HUES6 (cell line): ENCODE data around the gene BANF2.

Experiments used
- H3K27ac ChIP-seq: 2 replicates; pipeline ENCODE4 v1.7.0; 2013; ENCODE audit warnings: low read depth, mild to moderate bottlenecking, low read length, inconsistent platforms
- H3K27me3 ChIP-seq: 2 replicates; pipeline ENCODE4 v1.6.1; 2013; ENCODE audit warnings: low read length; ENCODE audit not compliant: control insufficient read depth, insufficient read depth
- H3K36me3 ChIP-seq: 2 replicates; pipeline ENCODE4 v1.6.1; 2013; ENCODE audit warnings: low read length; ENCODE audit not compliant: control insufficient read depth, insufficient read depth
- H3K4me1 ChIP-seq: 2 replicates; pipeline ENCODE4 v1.6.1; 2013; ENCODE audit warnings: low read length; ENCODE audit not compliant: control insufficient read depth, insufficient read depth
- H3K4me3 ChIP-seq: 2 replicates; pipeline ENCODE4 v1.5.1; 2013; ENCODE audit warnings: low read depth, low read length
- H3K9ac ChIP-seq: one replicate; pipeline ENCODE4 v1.6.1; 2013; ENCODE audit warnings: mild to moderate bottlenecking, low read length
- H3K9me3 ChIP-seq: 2 replicates; pipeline ENCODE4 v1.6.1; 2013; ENCODE audit warnings: low read depth, low read length; ENCODE audit not compliant: control insufficient read depth, insufficient read depth

Gene BANF2

DNA sequence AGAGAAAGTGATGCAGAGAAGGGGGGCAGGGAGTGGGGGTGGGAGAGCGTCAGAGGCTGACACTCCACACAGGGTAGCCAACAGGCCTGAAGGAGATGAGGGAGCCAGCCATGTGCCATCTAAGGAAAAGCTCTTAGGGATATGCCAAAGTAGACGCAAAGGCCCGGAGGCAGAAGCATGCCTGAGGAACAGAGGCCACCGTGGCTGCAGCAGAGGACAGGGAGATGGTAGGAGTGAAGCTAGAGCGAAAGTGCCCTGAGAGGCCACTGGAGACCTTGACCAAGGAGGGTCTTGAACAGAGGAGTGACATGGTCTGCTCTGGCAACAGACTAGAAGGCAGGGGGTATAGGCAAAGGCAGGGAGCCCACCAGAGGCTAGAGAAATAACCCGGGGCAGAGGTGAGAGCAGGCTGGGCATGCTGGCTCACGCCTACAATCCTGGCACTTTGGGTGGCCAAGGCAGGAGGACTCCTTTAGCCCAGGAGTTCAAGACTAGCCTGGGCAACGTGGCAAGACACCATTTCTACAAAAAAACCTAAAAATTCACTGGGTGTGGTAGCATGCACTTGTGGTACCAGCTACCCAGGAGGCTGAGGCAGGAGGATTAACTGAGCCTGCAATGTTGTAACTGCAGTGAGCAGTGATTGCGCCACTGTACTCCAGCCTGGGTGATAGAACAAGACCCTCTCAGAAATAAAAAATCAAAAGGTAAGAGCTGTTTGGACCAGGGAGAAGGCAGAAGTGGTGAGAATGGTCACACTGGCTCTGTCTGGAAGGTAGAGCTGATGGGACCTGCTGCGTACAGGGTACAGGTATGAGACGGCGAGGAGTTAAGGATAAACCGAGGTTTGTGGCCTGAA is 24.0 kb upstream of the BANF2 start:
- peaks cover 45% of the 10 kb centered on the region for H3K36me3 ChIP-seq
- no peak overlapping the region for H3K4me3 ChIP-seq
- no peaks in the 10 kb centered on the region for H3K27me3 ChIP-seq
- H3K27ac ChIP-seq: no peak overlapping the region
- no peak overlapping the region for H3K9ac ChIP-seq
- peaks cover 28% of the 10 kb centered on the region for H3K4me1 ChIP-seq
- no peaks in the 10 kb centered on the region for H3K9me3 ChIP-seq

- H3K9me3 ChIP-seq: no peaks in the 10 kb centered on the region
- peaks cover 45% of the 10 kb centered on the region for H3K36me3 ChIP-seq
These were observed 23.4 kb upstream of the BANF2 start for GRCh38 chr20:17676378-17676759.

DNA sequence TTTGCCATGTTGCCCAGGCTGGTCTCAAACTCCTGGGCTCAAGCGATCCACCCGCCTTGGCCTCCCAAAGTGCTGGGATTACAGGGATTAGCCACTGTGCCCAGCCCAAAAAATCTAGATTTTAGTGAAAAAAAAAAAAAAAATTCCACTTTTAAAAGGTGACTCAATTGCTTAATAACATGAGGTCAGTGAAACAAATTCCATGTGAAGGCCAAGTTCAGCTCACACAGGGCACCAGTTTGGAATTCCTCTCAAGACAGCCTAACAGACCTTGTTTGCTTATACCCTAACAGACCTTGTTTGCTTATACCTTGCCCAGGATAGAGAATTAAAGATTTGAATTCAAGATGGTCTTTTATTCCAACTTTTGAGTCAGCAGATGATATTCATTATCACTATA is 22.8 kb upstream of the BANF2 start:
- H3K9me3 ChIP-seq: no peaks in the 10 kb centered on the region
- no peak overlapping the region for H3K9ac ChIP-seq

More at GRCh38 chr20:17676378-17676759, 23.4 kb upstream of the BANF2 start:
- no peak overlapping the region for H3K27ac ChIP-seq
- no peaks in the 10 kb centered on the region for H3K27me3 ChIP-seq
- H3K4me1 ChIP-seq: peaks cover 28% of the 10 kb centered on the region
- H3K9ac ChIP-seq: no peak overlapping the region
- H3K4me3 ChIP-seq: no peak overlapping the region

GRCh38 chr20:17678295-17678694 is 21.5 kb upstream of the BANF2 start:
- no peaks in the 10 kb centered on the region for H3K27me3 ChIP-seq
- H3K36me3 ChIP-seq: peaks cover 45% of the 10 kb centered on the region
- H3K4me3 ChIP-seq: no peak overlapping the region
- no peak overlapping the region for H3K9ac ChIP-seq
- peaks cover 34% of the 10 kb centered on the region for H3K4me1 ChIP-seq
- no peaks in the 10 kb centered on the region for H3K9me3 ChIP-seq
- H3K27ac ChIP-seq: no peak overlapping the region

More for the DNA sequence above, 22.8 kb upstream of the BANF2 start:
- Histone ChIP-seq H3K27me3 (no peaks in the 10 kb centered on the region), H3K4me3 (no peak overlapping the region), H3K36me3 (peaks cover 45% of the 10 kb centered on the region), H3K4me1 (peaks cover 28% of the 10 kb centered on the region), H3K27ac (no peak overlapping the region)

- Histone ChIP-seq H3K4me3 (no peak overlapping the region), H3K27me3 (no peaks in the 10 kb centered on the region), H3K27ac (no peak overlapping the region), H3K9ac (no peak overlapping the region), H3K4me1 (peaks cover 34% of the 10 kb centered on the region), H3K9me3 (no peaks in the 10 kb centered on the region), H3K36me3 (peaks cover 45% of the 10 kb centered on the region)
These were observed 20.9 kb upstream of the BANF2 start for GRCh38 chr20:17678886-17679285.

GRCh38 chr20:17679941-17680835 is 19.6 kb upstream of the BANF2 start:
- H3K9me3 ChIP-seq: no peaks in the 10 kb centered on the region
- peak overlapping the region; percentile 82 for H3K9ac ChIP-seq
- peak overlapping the region; percentile 76 for H3K4me3 ChIP-seq
- H3K27ac ChIP-seq: peak overlapping the region; percentile 68; the same call in 1 of the 2 replicates
- peaks cover 30% of the 10 kb centered on the region for H3K4me1 ChIP-seq
- H3K27me3 ChIP-seq: peaks cover 3% of the 10 kb centered on the region; the same call in 1 of the 2 replicates
- H3K36me3 ChIP-seq: peaks cover 39% of the 10 kb centered on the region

DNA sequence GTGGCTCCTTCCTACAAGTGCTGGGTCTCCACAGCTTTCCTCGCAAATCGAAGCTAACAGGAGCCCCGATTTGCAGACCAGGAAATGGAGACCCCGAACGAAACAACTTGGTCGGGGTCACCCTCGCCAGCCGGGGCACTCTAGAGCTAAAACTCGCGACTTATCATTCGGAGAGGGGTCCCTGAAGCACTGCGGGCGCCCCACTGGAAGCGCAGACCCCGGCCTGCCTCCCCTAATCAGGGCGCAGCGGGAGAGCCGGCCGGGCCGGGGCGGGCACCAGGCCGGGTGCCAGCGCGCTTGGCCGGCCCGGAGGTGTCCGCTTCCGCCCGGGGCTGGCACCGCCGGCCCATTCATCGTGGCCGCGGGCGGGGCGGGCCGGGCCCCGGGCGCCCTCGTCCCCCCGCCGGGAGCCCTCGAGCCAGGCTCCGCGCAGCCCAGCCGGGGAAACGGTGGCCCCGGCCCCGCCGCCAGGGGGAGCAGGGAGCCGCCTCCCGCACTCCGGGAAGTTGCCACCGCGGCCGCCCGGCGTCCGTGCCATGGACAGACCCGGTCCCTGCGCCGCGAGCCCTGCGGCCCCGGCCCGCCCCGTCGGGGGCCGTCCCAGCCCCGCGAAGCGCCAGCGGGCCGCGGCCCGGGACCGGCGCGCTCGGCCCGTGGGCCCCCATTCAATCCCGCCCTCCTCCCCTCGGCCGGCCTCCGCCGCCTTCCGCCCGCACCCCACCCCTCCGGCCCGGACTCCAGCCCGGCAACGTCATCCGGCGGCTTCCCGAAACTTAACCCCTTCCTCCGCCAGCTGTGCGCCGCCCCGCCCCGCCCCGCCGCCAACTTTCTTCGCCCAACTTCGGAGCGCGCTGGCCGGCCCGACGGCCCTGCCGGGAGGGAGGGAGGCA is 18.7 kb upstream of the BANF2 start:
- Histone ChIP-seq H3K36me3 (peaks cover 31% of the 10 kb centered on the region), H3K9me3 (no peaks in the 10 kb centered on the region; the same call in 1 of the 2 replicates), H3K27ac (peak overlapping the region; percentile 68; the same call in 1 of the 2 replicates), H3K9ac (peak overlapping the region; percentile 82), H3K4me1 (peaks cover 30% of the 10 kb centered on the region), H3K27me3 (peaks cover 3% of the 10 kb centered on the region; the same call in 1 of the 2 replicates), H3K4me3 (peak overlapping the region; percentile 76)

DNA sequence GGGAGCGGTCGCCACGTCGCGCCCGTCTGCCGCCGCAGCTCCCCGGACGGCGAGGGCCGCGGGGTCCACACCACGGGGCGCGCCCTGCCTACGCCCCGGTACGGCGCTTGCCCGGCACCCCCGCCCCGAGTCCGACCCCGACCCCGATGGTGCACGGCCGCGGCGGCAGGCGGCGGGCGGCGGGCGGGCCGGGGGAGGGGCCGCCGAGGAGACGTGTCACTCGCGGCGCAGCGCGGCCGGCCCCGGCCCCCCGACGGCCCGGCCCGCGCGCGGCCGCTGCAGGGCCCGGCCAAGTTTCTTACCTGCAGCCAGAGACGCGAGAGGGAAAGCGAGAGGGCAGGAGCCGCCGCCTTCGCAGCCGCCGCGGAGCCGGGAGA is 18.1 kb upstream of the BANF2 start:
- Histone ChIP-seq H3K9ac (peak overlapping the region; percentile 84), H3K9me3 (no peaks in the 10 kb centered on the region; the same call in 1 of the 2 replicates), H3K27ac (peak overlapping the region; percentile 27; the same call in 1 of the 2 replicates), H3K27me3 (peaks cover 3% of the 10 kb centered on the region; the same call in 1 of the 2 replicates), H3K36me3 (peaks cover 26% of the 10 kb centered on the region), H3K4me1 (peaks cover 30% of the 10 kb centered on the region), H3K4me3 (peak overlapping the region; percentile 76)

- Histone ChIP-seq H3K9me3 (no peaks in the 10 kb centered on the region; the same call in 1 of the 2 replicates), H3K9ac (peak within 1 kb of the TSS; percentile 84), H3K27ac (peak within 1 kb of the TSS; percentile 27; the same call in 1 of the 2 replicates), H3K4me3 (peak within 1 kb of the TSS; percentile 76), H3K36me3 (peaks cover 22% of the 10 kb centered on the region), H3K4me1 (peaks cover 30% of the 10 kb centered on the region), H3K27me3 (peaks cover 3% of the 10 kb centered on the region; the same call in 1 of the 2 replicates)
These were observed 17.5 kb upstream of the BANF2 start, which contains the start of gene RRBP1 for GRCh38 chr20:17682103-17682888. Gene RRBP1, minus strand, starts transcription at chr20:17682242. Its CDS starts 21,735 bp downstream, at chr20:17660507.
